KMS-11 (cell line): ENCODE measurements around the gene REPS2.

Source experiments
- H2AFZ ChIP-seq: fragments of 200-600 bp; sonication (generic); 2 replicates; pipeline ENCODE4 v1.6.1; 2016; ENCODE audit warnings: antibody characterized with exemption, mixed run types, low read depth
- H3K27ac ChIP-seq: fragments of 200-600 bp; sonication (generic); 2 replicates; pipeline ENCODE4 v1.6.1; 2016; ENCODE audit warnings: mild to moderate bottlenecking, mixed run types
- H3K27me3 ChIP-seq: fragments of 200-600 bp; sonication (generic); 2 replicates; pipeline ENCODE4 v1.6.1; 2017; ENCODE audit warnings: mild to moderate bottlenecking, low read depth, mixed run types, moderate library complexity; ENCODE audit not compliant: insufficient read depth
- H3K36me3 ChIP-seq: fragments of 200-600 bp; sonication (generic); 2 replicates; pipeline ENCODE4 v1.6.1; 2017; ENCODE audit warnings: mild to moderate bottlenecking, mixed run types; ENCODE audit not compliant: insufficient read depth
- H3K4me1 ChIP-seq: fragments of 200-600 bp; sonication (generic); 2 replicates; pipeline ENCODE4 v1.6.1; 2016; ENCODE audit warnings: mild to moderate bottlenecking, low read depth, mixed run types; ENCODE audit not compliant: poor library complexity, severe bottlenecking
- H3K4me2 ChIP-seq: fragments of 200-600 bp; sonication (generic); 2 replicates; pipeline ENCODE4 v1.7.0; 2016; ENCODE audit warnings: mild to moderate bottlenecking, mixed run types
- H3K4me3 ChIP-seq: fragments of 200-600 bp; sonication (generic); IDR thresholded peaks from 2 replicates; pipeline ENCODE4 v1.6.1; 2017; ENCODE audit warnings: low read depth, low read length, mixed read lengths; ENCODE audit not compliant: insufficient read depth
- H3K79me2 ChIP-seq: fragments of 200-600 bp; sonication (generic); 2 replicates; pipeline ENCODE4 v1.6.1; 2016; ENCODE audit warnings: low read depth, mixed run types; ENCODE audit not compliant: insufficient read depth
- H3K9ac ChIP-seq: fragments of 200-600 bp; sonication (generic); 2 replicates; pipeline ENCODE4 v1.6.1; 2016; ENCODE audit warnings: mild to moderate bottlenecking, mixed run types
- H4K20me1 ChIP-seq: fragments of 200-600 bp; sonication (generic); 2 replicates; pipeline ENCODE4 v1.6.1; 2016; ENCODE audit warnings: mild to moderate bottlenecking, mixed run types; ENCODE audit not compliant: insufficient read depth
- CTCF ChIP-seq: fragments of 200-600 bp; sonication (generic); conservative IDR thresholded peaks from 2 replicates; pipeline ENCODE4 v1.6.1; 2017; ENCODE audit warnings: low read depth, mild to moderate bottlenecking, antibody characterized with exemption, low read length, moderate library complexity, mixed read lengths

REPS2 gene

GRCh38 chrX:17020851-17021821 lies 74.7 kb downstream of the REPS2 start:
- Histone ChIP-seq H3K27ac (no peak overlapping the region), H3K9ac (no peak overlapping the region), H3K4me1 (peaks cover 79% of the 10 kb centered on the region), H3K36me3 (no peaks in the 10 kb centered on the region), H3K4me3 (no peak overlapping the region), H3K4me2 (peak overlapping the region; percentile 40; the same call in 1 of the 2 replicates), H3K79me2 (0 out of 2 replicates have a peak, but pooled peaks cover 4% of the 10 kb centered on the region), H4K20me1 (no peaks in the 10 kb centered on the region), H3K27me3 (no peaks in the 10 kb centered on the region), H2AFZ (no peak overlapping the region)
- TF ChIP-seq CTCF: no peak

GRCh38 chrX:17021851-17022604 lies 75.6 kb downstream of the REPS2 start:
- Histone ChIP-seq H4K20me1 (no peaks in the 10 kb centered on the region), H3K27me3 (no peaks in the 10 kb centered on the region), H2AFZ (no peak overlapping the region), H3K4me3 (no peak overlapping the region), H3K27ac (peak overlapping the region; percentile 12; the same call in 1 of the 2 replicates), H3K9ac (no peak overlapping the region), H3K36me3 (no peaks in the 10 kb centered on the region), H3K79me2 (0 out of 2 replicates have a peak, but pooled peaks cover 4% of the 10 kb centered on the region), H3K4me2 (peak overlapping the region; percentile 40), H3K4me1 (peaks cover 75% of the 10 kb centered on the region)
- TF ChIP-seq CTCF: no peak

- Histone ChIP-seq H4K20me1 (no peaks in the 10 kb centered on the region), H3K9ac (no peak overlapping the region), H3K4me1 (peaks cover 59% of the 10 kb centered on the region), H3K4me2 (no peak overlapping the region), H3K4me3 (no peak overlapping the region), H3K27me3 (no peaks in the 10 kb centered on the region), H2AFZ (no peak overlapping the region), H3K79me2 (0 out of 2 replicates have a peak, but pooled peaks cover 4% of the 10 kb centered on the region), H3K27ac (no peak overlapping the region), H3K36me3 (no peaks in the 10 kb centered on the region)
- TF ChIP-seq CTCF: no peak
Observed at GRCh38 chrX:17023661-17024060, 77.2 kb downstream of the REPS2 start.

- Histone ChIP-seq H3K9ac (no peak overlapping the region), H3K4me2 (no peak overlapping the region), H4K20me1 (no peaks in the 10 kb centered on the region), H3K4me1 (peaks cover 47% of the 10 kb centered on the region), H3K27me3 (no peaks in the 10 kb centered on the region), H3K27ac (no peak overlapping the region), H3K79me2 (0 out of 2 replicates have a peak, but pooled peaks cover 4% of the 10 kb centered on the region), H3K4me3 (no peak overlapping the region), H3K36me3 (no peaks in the 10 kb centered on the region), H2AFZ (no peak overlapping the region)
- TF ChIP-seq CTCF: no peak
Observed at GRCh38 chrX:17024886-17025285, 78.4 kb downstream of the REPS2 start.
